Mammary epithelial cell (primary cell): Measurements from ENCODE around the gene KANK4.

ENCODE experiments used
- EZH2 ChIP-seq: IDR thresholded peaks from 2 replicates; pipeline ENCODE4 v1.6.1; 2012; ENCODE audit warnings: low read length, inconsistent platforms, borderline replicate concordance
- TF ChIP-seq, protein P1 (sequence below), 2 donors: IDR thresholded peaks in 1 of 2; conservative IDR thresholded peaks in 1 of 2; 2 replicates each; pipeline ENCODE4 v1.5.1; 2011 to 2012; ENCODE audit warnings: inconsistent platforms in 2 of 2, low read length in 2 of 2, mild to moderate bottlenecking in 2 of 2, control low read depth in 1 of 2, low read depth in 1 of 2; ENCODE audit not compliant: insufficient read depth in 1 of 2; ENCODE audit errors: extremely low read depth in 1 of 2

DNA sequence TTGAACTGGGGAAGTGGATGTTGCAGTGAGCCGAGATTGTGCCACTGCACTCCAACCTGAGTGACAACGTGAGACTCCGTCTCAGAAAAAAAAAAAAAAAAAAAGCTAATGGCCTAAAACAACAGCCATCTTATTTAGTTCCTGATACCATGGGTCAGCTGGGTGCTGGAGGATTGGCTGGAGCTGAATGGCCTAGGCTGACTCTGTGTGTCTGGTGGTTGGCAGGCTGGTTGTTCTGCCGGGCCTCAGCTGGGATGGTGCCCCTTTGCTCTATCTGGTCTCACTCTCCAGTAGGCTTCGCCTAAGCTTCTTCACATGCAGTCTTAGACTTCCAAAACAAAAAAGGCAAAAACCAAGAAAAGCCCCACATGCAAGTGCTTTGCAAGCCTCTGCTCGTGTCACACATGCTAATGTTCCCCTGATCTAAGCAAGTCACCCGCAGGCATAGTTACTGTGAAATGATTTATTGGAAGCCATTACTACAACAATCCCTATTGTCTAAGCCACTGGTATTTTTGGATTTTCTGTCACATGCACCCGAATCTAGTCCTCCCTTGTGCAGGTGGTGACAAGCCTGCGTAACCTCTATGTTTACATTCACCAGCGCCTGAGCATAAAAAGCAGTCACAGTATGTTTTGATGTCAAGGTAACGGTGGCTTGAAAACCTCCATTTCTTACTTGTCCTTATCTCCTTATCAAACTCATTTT, 39.6 kb upstream of the KANK4 start:
- TF ChIP-seq EZH2: no peak
- TF ChIP-seq, protein P1, sequence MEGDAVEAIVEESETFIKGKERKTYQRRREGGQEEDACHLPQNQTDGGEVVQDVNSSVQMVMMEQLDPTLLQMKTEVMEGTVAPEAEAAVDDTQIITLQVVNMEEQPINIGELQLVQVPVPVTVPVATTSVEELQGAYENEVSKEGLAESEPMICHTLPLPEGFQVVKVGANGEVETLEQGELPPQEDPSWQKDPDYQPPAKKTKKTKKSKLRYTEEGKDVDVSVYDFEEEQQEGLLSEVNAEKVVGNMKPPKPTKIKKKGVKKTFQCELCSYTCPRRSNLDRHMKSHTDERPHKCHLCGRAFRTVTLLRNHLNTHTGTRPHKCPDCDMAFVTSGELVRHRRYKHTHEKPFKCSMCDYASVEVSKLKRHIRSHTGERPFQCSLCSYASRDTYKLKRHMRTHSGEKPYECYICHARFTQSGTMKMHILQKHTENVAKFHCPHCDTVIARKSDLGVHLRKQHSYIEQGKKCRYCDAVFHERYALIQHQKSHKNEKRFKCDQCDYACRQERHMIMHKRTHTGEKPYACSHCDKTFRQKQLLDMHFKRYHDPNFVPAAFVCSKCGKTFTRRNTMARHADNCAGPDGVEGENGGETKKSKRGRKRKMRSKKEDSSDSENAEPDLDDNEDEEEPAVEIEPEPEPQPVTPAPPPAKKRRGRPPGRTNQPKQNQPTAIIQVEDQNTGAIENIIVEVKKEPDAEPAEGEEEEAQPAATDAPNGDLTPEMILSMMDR (conservative IDR thresholded peaks at IDR 0.05 in 1 of 2, IDR thresholded peaks at IDR 0.05 in 1 of 2; ENCODE audit: extremely low read depth in 1 of 2, insufficient read depth in 1 of 2, low read depth in 1 of 2, low read length in 2 of 2): no peak
